SKM-1 treated with dmso at 0.1 percent for 144 hours (cell line): ENCODE results near the gene DOK7.
"Not testable (repeated sequence)": the region's sequence is repeated elsewhere in the genome, so short reads cannot be mapped to it uniquely, and the experiment has no call there.

Experiments
- DNase-seq: peaks from one replicate; lab custom pipeline; 2025; ENCODE audit not compliant: unreplicated experiment; lab: John Stamatoyannopoulos, UW

DOK7 gene

GRCh38 chr4:3501126-3501824 is 38.2 kb downstream of the DOK7 start:
- DNase-seq = no peak

GRCh38 chr4:3501825-3502425 is 38.8 kb downstream of the DOK7 start:
- DNase-seq = no peak

DNA sequence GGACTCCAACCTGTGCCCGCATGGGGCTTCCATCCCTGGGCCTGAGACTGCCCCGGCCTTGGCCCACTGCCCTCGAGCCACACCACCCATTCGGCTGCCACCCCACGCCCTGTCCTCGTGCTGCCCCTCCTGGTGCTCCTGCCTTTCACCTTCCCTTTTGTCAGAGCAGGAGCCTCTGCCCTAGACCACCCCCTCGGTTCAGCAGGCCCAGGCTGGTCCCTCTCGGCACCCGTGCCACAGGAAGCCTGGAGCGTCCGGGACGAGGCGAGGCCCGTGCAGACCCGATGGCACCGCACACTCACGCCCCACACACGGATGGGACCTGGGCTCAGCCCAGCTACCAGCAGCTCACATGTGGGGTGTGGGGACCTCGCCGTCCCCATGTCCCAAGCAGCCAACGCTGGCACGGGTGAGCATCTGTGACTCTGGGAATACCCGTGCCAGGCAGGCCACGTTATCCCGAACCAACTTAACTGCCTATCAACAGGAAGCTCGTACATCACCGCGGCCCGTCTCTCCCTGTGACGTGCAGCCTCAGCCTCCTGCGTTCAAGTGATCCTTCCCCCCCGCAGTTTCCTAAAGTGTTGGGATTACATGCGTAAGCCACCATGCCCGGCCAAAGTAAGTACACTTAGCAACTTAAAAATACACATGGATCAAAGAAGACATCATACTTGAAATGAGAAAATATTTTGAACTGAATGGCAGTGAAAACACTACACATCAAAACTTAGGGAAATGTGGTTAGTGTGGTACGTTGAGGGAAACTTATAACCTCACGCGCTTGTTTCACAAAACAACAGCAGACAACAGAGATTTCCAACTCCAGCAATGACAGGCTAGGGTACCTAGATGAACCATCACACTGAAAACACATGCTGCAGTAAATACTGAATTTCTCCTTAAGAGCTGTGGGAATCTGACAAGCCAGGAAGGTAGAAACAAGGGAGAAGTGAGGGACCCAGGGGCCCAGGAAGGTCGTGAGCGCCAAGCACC is 40.1 kb downstream of the DOK7 start:
- no peak for DNase-seq

GRCh38 chr4:3505231-3505630 is 42.1 kb downstream of the DOK7 start:
- DNase-seq = no peak

DNA sequence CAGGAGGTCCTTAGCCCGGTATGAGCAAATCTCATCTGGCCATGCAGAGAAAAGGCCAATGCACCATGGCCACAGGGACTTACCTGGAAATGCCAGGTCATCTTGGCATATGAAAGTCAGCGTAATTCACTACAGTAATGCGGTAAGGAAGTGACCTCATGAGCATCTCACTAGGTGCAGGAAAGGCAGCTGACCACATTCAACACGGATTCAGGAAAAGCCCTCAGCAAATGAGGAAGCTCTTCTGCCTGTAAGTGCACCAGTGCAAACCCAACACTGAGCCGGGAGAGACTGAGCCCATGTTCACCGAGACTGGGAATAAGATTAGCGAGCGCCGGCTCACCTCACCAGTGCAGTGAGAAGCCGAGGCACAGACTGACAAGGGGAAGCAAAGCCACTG is 45.4 kb downstream of the DOK7 start:
- DNase-seq = no peak

GRCh38 chr4:3510481-3510880 is 47.4 kb downstream of the DOK7 start:
- DNase-seq = no peak

- no peak for DNase-seq
Observed at GRCh38 chr4:3511187-3511586, 48.1 kb downstream of the DOK7 start.

GRCh38 chr4:3511601-3512000 is 48.5 kb downstream of the DOK7 start:
- DNase-seq = not testable (repeated sequence)

DNA sequence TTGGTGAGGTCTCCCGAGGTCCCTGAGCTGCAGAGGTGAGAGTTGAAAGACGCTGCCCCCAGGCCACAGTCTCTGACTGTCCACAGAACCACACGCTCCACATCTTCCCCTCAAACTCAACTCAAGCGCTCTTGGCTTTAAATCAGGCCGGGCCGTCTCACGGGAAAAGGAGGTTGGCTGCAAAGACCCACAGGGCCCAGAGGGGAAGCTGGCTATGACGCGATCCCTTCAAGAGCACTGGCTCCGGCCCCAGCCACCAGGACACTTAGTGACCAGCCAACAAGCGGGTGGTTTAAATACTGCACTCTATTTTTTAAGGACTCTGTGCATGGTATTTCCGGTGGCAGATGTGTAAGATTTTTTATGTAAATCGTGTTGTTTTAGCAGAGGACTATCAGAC is 49.2 kb downstream of the DOK7 start:
- no peak for DNase-seq

- no peak for DNase-seq
Observed at GRCh38 chr4:3512719-3513118, 49.6 kb downstream of the DOK7 start.

DNA sequence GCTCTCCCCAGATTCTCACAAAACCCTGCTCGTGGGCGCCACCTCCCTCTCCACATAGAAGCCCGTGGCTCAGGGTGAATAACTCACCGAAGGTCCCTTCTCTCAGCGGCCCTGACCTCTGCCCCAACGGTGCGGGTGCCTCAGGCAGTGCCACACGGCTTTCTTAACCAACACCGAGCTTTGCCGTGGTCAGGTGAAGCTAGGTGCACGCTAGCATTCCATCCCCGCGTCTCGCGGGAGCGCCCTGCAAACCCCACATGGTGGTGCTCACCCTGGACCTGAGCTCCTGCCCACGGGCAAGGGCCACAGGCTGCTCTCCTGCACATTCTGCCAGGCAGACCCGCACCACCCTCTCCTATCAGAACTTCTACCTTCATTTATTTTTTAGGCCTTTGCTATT is 50.7 kb downstream of the DOK7 start:
- DNase-seq = no peak

DNA sequence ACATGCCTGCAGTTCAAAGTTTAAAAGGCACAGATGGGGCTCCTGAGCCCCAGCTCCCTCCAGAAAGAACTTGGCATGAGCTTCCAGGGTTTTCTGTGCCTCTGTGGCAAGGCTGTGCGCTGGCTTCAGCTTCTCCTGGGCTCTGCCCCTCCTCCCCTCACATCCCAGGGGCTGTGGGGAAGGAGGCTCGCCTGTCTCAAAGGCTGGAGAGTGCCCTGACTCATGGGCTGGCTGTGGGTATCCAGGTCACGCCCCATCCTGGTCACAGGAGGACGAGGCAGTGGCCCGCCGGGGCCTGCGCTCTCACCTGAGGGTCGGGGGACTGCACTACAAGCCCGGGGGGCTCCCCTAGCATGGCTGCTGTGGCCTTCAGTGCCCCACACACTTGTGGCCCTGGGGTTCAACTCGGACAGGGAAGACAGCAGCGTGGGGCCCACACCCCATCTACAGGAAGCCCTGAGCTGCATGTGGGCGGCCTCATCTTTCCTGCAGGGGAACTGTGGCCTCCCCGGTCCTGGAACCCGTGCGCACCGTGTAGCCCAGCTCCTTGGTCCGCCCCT is 51.2 kb downstream of the DOK7 start:
- DNase-seq = no peak

GRCh38 chr4:3514806-3515501 is 51.8 kb downstream of the DOK7 start:
- DNase-seq = no peak

- DNase-seq = no peak
Observed at GRCh38 chr4:3515646-3516045, 52.5 kb downstream of the DOK7 start.

DNA sequence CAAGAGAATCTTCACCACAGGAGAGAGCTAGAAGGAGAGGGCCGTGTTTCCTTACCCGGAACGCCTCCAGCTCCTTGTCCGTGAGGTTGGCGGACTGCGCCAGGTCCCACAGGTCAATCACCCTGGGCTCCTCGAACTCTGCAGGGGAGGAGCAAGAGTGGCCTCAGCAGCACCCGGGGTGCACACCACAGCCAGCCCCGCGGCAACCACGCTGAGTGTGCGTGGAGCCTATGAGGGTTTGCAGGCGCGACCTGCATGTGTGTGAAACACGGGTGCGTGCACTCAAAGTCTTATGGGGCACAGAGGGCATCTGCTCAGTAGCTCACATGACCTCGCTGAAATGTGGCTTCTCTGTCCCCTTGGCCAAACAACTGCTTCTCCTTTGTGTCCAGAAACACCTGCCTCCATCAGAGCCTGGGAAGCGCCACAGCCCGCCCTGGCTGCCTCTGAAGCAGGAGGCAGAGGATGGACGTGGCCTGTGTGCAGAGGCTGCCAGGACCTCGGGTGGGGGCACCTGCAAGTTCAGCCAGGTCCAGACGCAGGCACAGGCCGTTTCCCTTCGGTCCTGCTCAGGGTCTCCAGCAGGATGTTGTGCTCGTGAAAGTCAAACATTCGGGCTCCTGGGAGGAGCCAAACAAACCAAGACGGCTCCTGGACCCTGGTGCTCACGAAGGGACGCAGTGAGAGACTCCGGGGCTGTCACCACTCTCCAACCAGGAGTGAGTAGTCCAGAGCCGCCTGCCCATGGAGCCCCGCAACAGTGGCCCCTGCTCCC is 53.1 kb downstream of the DOK7 start:
- DNase-seq = no peak

DNA sequence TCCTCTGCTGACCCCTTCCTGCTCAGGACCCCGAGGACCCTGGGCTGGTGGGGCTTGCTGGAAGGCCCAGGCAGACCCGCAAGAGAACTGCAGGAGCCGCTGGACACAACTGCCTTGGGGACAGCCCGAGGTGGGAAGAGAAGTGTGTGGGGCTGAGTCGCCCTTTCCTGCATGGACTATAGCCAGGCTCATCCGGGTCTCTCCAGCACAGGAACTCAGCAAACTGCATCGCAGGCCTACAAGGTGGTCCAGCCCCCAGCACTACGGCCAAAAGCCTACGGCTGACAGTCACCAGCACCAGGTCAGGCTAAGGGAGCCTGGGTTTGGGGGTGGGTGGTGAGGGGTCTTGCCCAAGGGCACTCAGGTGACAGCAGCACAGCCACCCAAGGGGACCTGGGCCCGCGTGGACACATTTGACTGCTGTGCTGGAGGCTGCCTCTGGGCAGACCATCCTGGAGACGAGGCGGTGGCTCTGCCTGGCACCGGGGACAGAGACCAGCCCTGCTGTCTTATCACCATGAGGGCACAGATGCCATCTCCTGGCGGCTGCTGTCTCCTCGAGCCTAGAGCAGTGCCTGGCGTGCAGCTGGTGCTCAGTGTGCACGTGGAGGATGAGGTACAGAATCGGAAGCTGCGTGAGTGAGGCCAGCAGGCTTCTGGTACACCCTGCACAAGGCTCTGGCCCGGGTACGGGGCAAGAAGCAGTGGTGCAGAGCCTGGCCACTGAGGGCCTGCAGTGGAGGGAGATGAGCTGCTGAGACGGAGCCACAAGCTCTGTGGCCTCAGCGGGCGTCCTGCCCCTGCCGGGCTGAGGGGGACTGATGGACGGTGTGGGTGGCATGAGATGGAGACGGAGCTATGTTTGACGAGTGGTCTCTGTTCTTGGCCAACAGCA is 54.0 kb downstream of the DOK7 start:
- no peak for DNase-seq

GRCh38 chr4:3517731-3518510 is 54.8 kb downstream of the DOK7 start:
- no peak for DNase-seq

GRCh38 chr4:3518511-3518880 is 55.4 kb downstream of the DOK7 start:
- no peak for DNase-seq
